WTC11 (cell line): ENCODE data around the gene NDUFA12. TPM values are rescaled to one million over a fixed set of nuclear protein-coding genes. Genes with fewer than 3 reads are reported as not detected.
A peak's percentile ranks its signal among the peaks of the same experiment; 100 is the strongest.

Experiments used
- ATAC-seq: fragments of 200-7000 bp; cut with Tn5 transposase; 2 replicates; pipeline ENCODE4 v1.10.0; 2021; ENCODE audit warnings: mild to moderate bottlenecking, moderate library complexity
- CTCF ChIA-PET: fragments of 300-600 bp; sonication (Branson Sonifier 250); formaldehyde crosslinking; loops from one replicate; lab custom pipeline; 2021; ENCODE audit warnings: antibody characterized with exemption; lab: Charles Lee
- POLR2A ChIA-PET: fragments of 350-600 bp; sonication (Branson Sonifier 250); formaldehyde crosslinking; loops from one replicate; lab custom pipeline; 2021; ENCODE audit warnings: antibody characterized with exemption; lab: Charles Lee
- DNase-seq: peaks from one replicate; pipeline ENCODE4 v3.0.0; 2021; ENCODE audit warnings: low spot score
- H3K27ac Mint-ChIP-seq: 2 replicates; pipeline ENCODE4 v1.8.0; 2021; ENCODE audit warnings: mixed read lengths
- H3K27me3 Mint-ChIP-seq: 2 replicates; pipeline ENCODE4 v1.8.0; 2021; ENCODE audit warnings: low read depth, mild to moderate bottlenecking, moderate library complexity, mixed read lengths
- H3K36me3 Mint-ChIP-seq: 2 replicates; pipeline ENCODE4 v1.8.0; 2021; ENCODE audit warnings: mixed read lengths
- H3K4me1 Mint-ChIP-seq: 2 replicates; pipeline ENCODE4 v1.8.0; 2022; ENCODE audit warnings: mixed read lengths
- H3K4me3 Mint-ChIP-seq: 2 replicates; pipeline ENCODE4 v1.8.0; 2021; ENCODE audit warnings: mild to moderate bottlenecking, moderate library complexity, mixed read lengths
- H3K9me3 Mint-ChIP-seq: 2 replicates; pipeline ENCODE4 v1.8.0; 2021; ENCODE audit warnings: mixed read lengths
- CREM ChIP-seq: sonication (generic); formaldehyde crosslinking; IDR thresholded peaks from 2 replicates; pipeline ENCODE4 v1.8.1; 2022; ENCODE audit warnings: mild to moderate bottlenecking, missing genetic modification reagents, moderate library complexity
- ETV6 ChIP-seq: sonication (generic); formaldehyde crosslinking; IDR thresholded peaks from 2 replicates; pipeline ENCODE4 v1.8.1; 2022; ENCODE audit warnings: mild to moderate bottlenecking, missing genetic modification reagents
- FOXP1 ChIP-seq: sonication (generic); formaldehyde crosslinking; IDR thresholded peaks from 2 replicates; pipeline ENCODE4 v1.8.0; 2022; ENCODE audit warnings: missing genetic modification reagents, mild to moderate bottlenecking, moderate library complexity, borderline replicate concordance
- GABPB1 ChIP-seq: sonication (generic); formaldehyde crosslinking; IDR thresholded peaks from 2 replicates; pipeline ENCODE4 v1.8.1; 2023; ENCODE audit warnings: mild to moderate bottlenecking, missing genetic modification reagents
- GRHL2 ChIP-seq: fragments of 250-450 bp; sonication (Bioruptor Pico); IDR thresholded peaks from 2 replicates; pipeline ENCODE4 v1.8.0; 2022; ENCODE audit warnings: mild to moderate bottlenecking, moderate library complexity; ENCODE audit not compliant: insufficient replicate concordance, severe bottlenecking
- MLX ChIP-seq: sonication (generic); formaldehyde crosslinking; IDR thresholded peaks from 2 replicates; pipeline ENCODE4 v1.8.1; 2023; ENCODE audit warnings: mild to moderate bottlenecking, missing genetic modification reagents, moderate library complexity
- NFATC4 ChIP-seq: fragments of 250-450 bp; sonication (Bioruptor Pico); IDR thresholded peaks from 2 replicates; pipeline ENCODE4 v1.9.0; 2021; ENCODE audit warnings: mild to moderate bottlenecking
- PRRX2 ChIP-seq: fragments of 250-450 bp; sonication (Bioruptor Pico); IDR thresholded peaks from 2 replicates; pipeline ENCODE4 v1.8.0; 2021; ENCODE audit warnings: mild to moderate bottlenecking
- ZBTB43 ChIP-seq: sonication (generic); formaldehyde crosslinking; IDR thresholded peaks from 2 replicates; pipeline ENCODE4 v1.8.1; 2023; ENCODE audit warnings: mild to moderate bottlenecking, missing genetic modification reagents
- ZNF121 ChIP-seq: sonication (generic); formaldehyde crosslinking; IDR thresholded peaks from 2 replicates; pipeline ENCODE4 v1.8.0; 2023; ENCODE audit warnings: missing genetic modification reagents
- ZNF263 ChIP-seq: sonication (generic); formaldehyde crosslinking; IDR thresholded peaks from 2 replicates; pipeline ENCODE4 v1.8.1; 2022; ENCODE audit warnings: low read depth, mild to moderate bottlenecking, moderate library complexity, missing genetic modification reagents
- total RNA-seq: library from RNA; stranded (reverse); gene quantifications from 3 replicates; pipeline ENCODE4 v1.2.3, GENCODE V29; 2021
- TF ChIP-seq, protein P1 (sequence below): fragments of 250-450 bp; sonication (Bioruptor Pico); IDR thresholded peaks from 2 replicates; pipeline ENCODE4 v1.8.0; 2021; ENCODE audit warnings: mild to moderate bottlenecking
- TF ChIP-seq, protein P2 (sequence below): sonication (generic); formaldehyde crosslinking; IDR thresholded peaks from 2 replicates; pipeline ENCODE4 v1.8.1; 2023; ENCODE audit warnings: mild to moderate bottlenecking, moderate library complexity, missing genetic modification reagents
- TF ChIP-seq, protein P3 (sequence below): fragments of 250-450 bp; sonication (Bioruptor Pico); conservative IDR thresholded peaks from 2 replicates; pipeline ENCODE4 v1.9.0; 2021; ENCODE audit warnings: mild to moderate bottlenecking

The NDUFA12 gene
- total RNA-seq, 1 experiment from 2014 or later, result 87.3 TPM

DNA sequence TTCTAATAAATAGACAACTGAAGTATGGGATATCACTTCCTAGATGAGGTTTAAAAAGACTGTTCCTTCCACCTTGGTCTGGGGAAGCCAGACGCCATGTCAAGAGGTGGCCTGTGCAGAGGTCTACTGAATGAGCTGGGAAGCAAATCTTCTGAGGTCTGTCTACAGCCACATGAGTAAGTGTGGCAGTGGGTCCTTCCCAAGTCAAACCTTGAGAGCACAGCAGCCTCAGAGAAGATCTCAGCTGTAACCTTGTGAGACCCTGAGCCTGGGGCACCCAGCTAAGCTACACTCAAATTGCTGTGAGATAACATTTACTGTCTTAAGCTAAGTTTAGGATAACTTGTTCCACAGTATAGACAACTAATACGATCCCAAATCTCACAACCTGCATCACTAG lies 20.2 kb downstream of the NDUFA12 start:
- CTCF ChIA-PET, result no interaction called here
- POLR2A ChIA-PET, result interaction anchor here (1.6 kb wide), 1 partner anchor 20 kb away, joined by 7 read pairs; the partner anchor contains the start of gene NDUFA12
- Mint-ChIP-seq H3K27me3 (no peaks in the 10 kb centered on the region), H3K4me1 (peaks cover 5% of the 10 kb centered on the region), H3K36me3 (no peaks in the 10 kb centered on the region), H3K27ac (0 out of 2 replicates have a peak overlapping the region, but pooled peaks have one; percentile 7), H3K4me3 (no peak overlapping the region), H3K9me3 (no peaks in the 10 kb centered on the region)
- DNase-seq, result no peak
- no peak for TF ChIP-seq CREM (CRISPR knock-in tag)
- TF ChIP-seq ZBTB43 (CRISPR knock-in tag), result no peak
- no peak for TF ChIP-seq ZNF121 (CRISPR knock-in tag)
- TF ChIP-seq, protein P1, sequence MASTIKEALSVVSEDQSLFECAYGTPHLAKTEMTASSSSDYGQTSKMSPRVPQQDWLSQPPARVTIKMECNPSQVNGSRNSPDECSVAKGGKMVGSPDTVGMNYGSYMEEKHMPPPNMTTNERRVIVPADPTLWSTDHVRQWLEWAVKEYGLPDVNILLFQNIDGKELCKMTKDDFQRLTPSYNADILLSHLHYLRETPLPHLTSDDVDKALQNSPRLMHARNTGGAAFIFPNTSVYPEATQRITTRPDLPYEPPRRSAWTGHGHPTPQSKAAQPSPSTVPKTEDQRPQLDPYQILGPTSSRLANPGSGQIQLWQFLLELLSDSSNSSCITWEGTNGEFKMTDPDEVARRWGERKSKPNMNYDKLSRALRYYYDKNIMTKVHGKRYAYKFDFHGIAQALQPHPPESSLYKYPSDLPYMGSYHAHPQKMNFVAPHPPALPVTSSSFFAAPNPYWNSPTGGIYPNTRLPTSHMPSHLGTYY (CRISPR knock-in tag), result no peak
- ATAC-seq, result no peak

GRCh38 chr12:94982456-94982855 lies 21.0 kb downstream of the NDUFA12 start:
- ChIA-PET POLR2A (no interaction called here), CTCF (interaction anchor here (1.0 kb wide), 1 partner anchor 43 kb away, joined by 4 read pairs; no protein-coding TSS in a partner anchor)
- Mint-ChIP-seq H3K9me3 (no peaks in the 10 kb centered on the region), H3K4me1 (peaks cover 10% of the 10 kb centered on the region), H3K27ac (peak overlapping the region; percentile 58), H3K4me3 (no peak overlapping the region), H3K36me3 (no peaks in the 10 kb centered on the region), H3K27me3 (no peaks in the 10 kb centered on the region)
- no peak for DNase-seq
- ATAC-seq, result no peak
- TF ChIP-seq ZNF263 (CRISPR knock-in tag), result no peak
- no peak for TF ChIP-seq ETV6 (CRISPR knock-in tag)
- no peak for TF ChIP-seq GRHL2
- no peak for TF ChIP-seq MLX
- no peak for TF ChIP-seq ZNF121 (CRISPR knock-in tag)
- TF ChIP-seq GABPB1 (CRISPR knock-in tag), result no peak
- no peak for TF ChIP-seq PRRX2 (CRISPR knock-in tag)
- TF ChIP-seq, protein P2, sequence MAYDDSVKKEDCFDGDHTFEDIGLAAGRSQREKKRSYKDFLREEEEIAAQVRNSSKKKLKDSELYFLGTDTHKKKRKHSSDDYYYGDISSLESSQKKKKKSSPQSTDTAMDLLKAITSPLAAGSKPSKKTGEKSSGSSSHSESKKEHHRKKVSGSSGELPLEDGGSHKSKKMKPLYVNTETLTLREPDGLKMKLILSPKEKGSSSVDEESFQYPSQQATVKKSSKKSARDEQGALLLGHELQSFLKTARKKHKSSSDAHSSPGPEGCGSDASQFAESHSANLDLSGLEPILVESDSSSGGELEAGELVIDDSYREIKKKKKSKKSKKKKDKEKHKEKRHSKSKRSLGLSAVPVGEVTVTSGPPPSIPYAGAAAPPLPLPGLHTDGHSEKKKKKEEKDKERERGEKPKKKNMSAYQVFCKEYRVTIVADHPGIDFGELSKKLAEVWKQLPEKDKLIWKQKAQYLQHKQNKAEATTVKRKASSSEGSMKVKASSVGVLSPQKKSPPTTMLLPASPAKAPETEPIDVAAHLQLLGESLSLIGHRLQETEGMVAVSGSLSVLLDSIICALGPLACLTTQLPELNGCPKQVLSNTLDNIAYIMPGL, result no peak
- no peak for TF ChIP-seq FOXP1 (CRISPR knock-in tag)
- TF ChIP-seq NFATC4 (CRISPR knock-in tag), result no peak

DNA sequence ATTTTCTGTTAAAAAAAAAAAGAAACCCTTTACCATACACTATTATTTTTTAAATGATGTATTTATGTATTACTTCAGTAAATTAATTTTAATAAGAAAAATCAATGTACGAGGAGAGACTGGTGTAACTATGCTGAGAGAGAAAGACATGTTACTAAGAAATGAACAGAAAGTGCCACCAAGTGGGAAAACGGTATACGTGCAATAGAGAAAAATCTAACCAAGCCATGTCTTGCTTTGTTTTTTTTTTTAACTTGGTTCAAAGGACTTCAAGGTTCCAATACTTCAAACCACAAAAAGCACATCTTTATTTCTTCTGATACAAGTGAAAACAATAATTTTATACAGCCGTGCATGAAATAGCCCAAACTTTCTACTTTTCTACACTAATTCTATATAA lies 22.9 kb downstream of the NDUFA12 start:
- no peaks in the 10 kb centered on the region for H3K27me3 Mint-ChIP-seq
- H3K4me3 Mint-ChIP-seq, result no peak overlapping the region
- DNase-seq (no peak), ATAC-seq (no peak)
- H3K36me3 Mint-ChIP-seq, result no peaks in the 10 kb centered on the region
- ChIA-PET POLR2A (no interaction called here), CTCF (no interaction called here)
- H3K9me3 Mint-ChIP-seq, result no peaks in the 10 kb centered on the region
- TF ChIP-seq, protein P3, sequence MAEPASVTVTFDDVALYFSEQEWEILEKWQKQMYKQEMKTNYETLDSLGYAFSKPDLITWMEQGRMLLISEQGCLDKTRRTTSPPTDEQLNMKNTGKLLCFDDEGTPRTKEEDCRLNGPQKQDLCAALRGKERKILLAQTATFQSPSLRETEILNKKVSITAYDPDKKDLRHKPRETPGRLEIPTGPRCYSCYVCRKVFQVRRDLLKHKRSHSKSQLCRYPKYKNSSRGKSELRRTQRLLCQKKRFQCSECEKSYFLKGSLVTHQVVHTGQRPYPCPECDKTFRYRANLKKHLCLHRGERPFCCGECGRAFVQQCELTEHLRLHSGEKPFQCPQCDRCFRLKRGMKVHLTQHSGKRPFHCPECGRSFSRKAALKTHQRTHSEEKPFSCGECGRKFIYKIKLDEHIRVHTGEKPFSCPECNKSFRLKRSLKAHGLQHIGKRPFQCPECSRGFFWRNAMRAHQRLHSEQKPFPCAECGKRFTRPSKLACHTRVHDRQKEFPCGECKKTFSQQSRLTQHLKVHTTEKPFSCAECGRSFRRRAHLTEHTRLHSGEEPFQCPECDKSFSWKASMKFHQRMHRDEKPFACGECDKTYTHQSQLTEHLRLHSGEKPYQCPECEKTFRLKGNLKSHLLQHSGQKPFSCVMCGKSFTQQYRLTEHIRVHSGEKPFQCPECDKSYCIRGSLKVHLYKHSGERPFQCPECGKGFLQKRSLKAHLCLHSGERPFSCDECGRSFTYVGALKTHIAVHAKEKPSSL (CRISPR knock-in tag), result no peak
- H3K4me1 Mint-ChIP-seq, result peaks cover 10% of the 10 kb centered on the region
- H3K27ac Mint-ChIP-seq, result no peak overlapping the region
